Activated CD8-positive, alpha-beta memory T cell treated with anti-CD3 and anti-CD28 coated beads for 48 hours (primary cell): ENCODE results near the gene TMEM200B.
"Not testable (repeated sequence)": the region's sequence is repeated elsewhere in the genome, so short reads cannot be mapped to it uniquely, and the experiment has no call there.

Experiments
- DNase-seq, 3 experiments: peaks; one replicate each; pipeline ENCODE4 v3.0.0-alpha.2; 2020; ENCODE audit warnings: low read depth in 2 of 3, low spot score in 2 of 3

TMEM200B gene

DNA sequence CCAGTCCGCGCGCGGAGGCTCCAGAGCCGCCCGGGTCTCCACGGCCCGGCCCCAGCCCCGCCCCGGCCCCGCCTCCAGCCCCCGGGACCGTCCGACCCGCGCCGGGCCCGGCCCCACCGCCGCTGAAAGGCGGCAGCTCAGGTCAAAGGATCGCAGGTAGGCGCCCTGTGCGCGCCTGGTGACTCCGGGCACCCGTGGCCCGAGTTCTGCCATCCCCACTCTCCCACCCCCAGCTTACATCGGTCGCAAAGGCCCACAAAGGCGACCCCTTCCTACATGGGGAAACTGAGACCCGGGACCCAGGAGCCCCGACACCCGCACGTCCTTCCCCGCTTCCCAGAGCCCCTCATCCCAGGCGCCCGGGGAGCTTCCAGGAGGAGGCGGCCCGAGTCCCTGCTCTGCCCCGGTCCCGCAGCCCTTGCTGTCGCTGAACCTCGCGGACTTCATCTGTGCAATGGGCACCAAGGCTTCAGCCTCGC lies at the start of gene TMEM200B:
TSS of gene TMEM200B (minus strand) at position 17 of the 479 bp plus-strand sequence. CDS start 2,075 bp downstream, outside the sequence.
- DNase-seq: no peak

DNA sequence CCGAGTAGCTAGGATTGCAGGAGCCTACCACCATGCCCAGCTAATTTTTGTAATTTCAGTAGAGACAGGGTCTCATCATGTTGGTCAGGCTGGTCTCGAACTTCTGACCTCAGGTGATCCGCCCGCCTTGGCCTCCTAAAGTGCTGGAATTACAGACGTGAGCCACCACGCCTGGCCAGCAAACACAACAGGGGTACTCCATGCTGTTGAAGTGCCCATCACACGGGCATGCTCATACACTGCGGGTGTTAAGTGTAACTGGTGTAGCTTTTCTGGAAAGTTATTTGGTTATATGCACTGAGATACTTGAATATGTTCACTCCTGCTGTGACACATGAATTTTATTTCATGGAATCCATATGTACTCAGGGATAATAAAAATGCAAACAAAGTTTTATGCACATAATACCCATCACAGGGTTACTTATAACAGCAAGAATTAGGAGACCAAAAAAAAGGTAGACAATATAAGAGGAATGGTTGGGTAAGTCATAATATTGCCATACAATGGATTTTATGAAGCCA lies 48.8 kb upstream of the TMEM200B start:
- no peak for DNase-seq

DNA sequence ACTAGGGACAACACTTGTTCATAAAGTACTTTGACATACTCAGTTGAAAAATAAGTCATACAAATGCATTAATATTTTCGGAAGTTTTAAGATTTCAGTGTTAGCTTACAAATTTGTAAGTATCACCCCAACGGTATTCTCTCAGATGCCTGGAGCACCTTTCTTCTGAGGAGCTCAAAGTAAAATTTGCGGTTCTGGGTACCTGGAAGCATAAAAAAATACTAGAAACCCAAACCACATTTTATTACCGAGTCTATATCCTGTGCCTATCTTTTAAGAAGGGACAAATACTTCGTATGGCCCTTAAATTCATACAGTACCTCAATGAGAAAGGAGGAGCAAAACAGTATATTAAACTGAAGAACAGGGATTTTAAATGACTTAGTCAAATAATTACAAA lies 47.8 kb upstream of the TMEM200B start:
- no peak for DNase-seq

DNA sequence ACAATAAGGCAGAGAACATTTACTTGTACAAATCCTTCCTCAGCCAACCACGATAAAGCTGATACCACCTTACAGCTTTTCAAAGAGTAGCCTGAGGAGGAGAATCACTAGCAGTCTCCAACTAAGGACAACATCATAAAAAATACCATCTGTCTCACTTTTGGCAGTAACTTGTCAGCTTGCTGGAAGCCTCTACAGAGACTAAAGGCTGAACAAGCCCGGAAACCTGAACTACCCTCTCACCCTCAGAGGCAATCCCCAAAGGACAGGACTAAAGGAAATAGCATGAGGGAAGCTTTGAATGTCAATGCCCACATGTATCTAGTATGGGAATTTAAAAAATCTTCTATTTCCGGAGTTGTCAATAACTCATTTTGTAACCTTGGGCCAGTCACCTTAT lies 47.4 kb upstream of the TMEM200B start:
- DNase-seq: no peak

DNA sequence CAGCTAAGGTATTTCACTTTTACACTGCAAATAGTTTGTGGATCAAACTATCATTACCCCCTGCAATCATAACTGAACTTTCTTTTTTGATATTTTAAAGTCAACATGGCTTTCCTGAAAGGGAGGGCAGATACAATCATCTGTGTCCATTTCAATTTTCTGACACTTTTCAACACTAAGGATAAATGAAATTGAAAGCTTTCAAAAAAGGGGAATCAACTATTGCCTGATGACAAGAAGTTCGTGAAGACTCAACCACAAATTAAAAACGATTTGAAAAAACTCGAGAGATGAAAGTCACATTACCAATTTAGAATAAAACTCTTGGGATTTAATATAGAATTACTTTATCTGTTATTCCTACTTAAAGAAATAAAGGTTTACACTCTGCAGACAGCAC lies 46.3 kb upstream of the TMEM200B start:
- no peak for DNase-seq

DNA sequence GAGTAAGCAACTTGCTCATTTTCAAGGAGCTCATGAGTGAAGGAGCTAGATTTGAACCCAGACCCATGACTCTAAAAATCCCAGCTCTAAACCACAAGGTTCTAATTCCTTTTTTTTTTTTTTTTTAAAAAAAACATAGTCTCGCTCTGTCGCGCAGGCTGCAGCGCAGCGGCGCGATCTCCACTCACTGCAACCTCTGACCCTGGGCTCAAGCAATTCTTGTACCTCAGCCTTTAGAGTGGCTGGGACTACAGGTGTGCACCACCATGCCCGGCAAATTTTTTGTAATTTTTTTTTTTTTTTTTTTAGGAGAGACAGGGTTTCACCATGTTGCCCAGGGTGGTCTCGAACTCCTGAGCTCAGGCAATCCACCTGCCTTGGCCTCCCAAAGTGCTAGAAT lies 44.2 kb upstream of the TMEM200B start:
- no peak for DNase-seq

DNA sequence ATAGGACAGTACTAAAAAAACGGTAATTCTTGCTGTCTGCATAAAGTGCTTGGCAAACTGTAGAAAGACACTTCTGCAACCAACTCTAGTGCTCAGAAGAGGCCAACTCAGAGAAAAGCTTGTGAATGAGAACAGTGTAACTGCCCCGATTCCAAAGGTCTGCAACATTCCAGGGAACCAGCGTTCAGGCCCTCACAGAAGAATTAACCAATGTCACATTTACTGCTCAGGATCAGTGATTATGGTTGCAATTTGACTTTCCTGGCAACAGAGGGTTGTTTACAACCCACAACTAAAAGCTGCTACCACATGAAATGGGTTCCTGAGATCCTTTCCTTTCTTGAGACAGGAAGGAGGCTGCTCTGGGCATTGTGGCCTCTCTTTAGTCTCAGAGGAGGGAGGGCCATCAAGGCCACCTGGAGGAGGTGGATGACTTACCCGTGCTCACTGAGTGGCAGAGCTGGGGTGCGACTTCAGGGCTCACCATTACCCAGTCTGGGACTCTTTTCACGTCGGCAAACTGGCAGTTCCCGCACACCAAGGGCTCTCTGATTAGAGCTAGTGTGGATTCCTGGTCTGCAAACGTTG lies 42.7 kb upstream of the TMEM200B start:
- no peak for DNase-seq

DNA sequence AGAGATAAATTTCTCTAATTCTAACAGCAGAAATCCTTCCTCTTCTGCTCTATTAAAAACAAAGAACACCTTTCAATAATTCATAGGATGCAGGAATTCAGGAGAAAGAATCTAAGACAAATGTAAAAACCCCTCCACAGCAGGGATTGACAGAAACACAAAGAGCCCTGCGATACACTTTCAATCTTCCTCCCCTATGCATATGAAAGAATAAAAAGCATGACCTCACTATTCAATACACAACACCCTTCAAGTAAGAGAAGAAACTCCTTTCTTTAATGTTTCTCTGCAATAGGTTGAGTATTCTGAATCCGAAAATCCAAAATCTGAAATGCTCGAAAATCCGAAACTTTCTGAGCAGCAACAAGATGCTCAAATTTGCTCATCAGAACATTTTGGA lies 40.9 kb upstream of the TMEM200B start:
- DNase-seq: no peak

DNA sequence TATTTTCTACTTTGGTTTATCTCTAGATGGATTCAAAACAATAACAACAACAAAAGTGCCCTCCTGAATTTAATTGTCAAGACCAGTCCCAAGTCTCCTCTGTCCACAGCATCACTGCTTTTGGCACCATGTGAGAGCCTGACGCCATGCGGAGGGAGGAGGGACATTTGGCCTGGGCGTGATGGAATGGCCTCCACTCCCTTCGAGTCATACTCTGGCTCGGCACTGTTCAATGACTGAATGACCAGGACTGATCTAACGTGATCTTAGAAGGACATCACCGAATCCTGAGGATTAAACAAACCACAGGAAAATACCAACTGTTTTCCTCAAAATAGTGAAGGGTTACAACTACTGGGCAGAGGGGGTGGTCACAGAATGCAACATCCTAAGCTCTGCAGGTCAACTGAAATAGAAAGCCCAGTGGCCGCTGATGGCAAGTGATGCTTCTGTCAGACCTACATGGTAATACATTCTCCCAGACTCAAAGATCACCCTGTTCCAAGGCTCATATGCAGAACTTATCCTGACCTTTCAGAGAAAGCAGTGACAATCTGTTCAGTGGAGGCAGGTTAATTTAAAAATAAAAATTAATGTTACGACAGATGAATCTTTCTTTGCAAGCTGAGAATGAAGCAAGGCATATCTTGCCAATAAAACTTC lies 38.9 kb upstream of the TMEM200B start:
- DNase-seq: no peak

DNA sequence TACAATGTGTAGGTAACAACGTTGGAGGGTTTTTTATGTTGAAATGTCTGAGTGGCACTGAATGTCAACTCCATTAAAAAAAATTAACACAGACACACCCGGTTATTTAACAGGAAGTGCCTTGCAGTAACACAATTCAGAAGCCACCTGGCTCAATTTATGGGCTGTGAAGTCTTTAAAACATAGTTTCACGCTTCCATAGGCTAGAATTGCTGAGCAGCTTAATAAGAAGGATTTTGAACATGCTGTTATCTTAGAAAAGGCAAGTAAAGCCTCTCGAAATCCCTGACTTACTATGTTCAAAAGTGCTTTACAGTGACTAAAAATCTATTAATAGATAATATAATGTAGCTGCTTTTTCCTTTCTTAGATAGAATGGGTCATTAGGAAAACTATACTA lies 38.3 kb upstream of the TMEM200B start:
- DNase-seq: no peak

DNA sequence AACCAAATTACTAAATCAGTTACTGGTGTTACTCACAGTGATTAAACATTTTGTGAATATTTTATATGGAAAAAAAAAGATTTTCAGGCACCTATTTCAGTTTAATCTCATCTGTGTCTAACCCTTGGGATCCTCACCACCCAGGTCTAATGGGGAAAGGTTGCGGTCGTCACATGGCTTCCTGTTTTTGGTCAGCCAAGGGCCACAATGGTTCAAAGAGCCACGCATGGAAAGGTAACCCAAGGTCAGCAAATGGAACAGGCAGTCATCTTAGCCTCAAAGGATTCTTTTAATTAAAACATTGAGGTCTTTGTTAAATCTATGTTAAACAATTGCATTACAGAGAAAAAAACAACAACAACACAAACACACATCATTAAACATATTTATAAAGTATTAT lies 36.1 kb upstream of the TMEM200B start:
- no peak for DNase-seq

DNA sequence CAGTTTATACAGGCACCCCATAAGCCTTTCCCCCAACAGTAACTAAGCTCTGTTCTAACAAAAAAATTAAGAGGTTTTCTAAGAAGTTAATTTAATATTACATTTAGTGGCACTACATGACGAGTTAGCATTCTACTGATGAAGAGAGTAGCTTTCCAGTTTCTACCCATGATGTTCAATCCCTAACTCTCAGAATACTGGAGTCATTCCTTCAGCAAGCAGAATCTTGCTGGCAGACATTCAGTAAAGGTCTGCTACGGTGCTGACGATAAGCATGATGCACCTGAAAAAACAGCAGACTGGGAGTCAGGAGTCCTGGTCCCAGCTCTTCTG lies 33.5 kb upstream of the TMEM200B start:
- no peak for DNase-seq

DNA sequence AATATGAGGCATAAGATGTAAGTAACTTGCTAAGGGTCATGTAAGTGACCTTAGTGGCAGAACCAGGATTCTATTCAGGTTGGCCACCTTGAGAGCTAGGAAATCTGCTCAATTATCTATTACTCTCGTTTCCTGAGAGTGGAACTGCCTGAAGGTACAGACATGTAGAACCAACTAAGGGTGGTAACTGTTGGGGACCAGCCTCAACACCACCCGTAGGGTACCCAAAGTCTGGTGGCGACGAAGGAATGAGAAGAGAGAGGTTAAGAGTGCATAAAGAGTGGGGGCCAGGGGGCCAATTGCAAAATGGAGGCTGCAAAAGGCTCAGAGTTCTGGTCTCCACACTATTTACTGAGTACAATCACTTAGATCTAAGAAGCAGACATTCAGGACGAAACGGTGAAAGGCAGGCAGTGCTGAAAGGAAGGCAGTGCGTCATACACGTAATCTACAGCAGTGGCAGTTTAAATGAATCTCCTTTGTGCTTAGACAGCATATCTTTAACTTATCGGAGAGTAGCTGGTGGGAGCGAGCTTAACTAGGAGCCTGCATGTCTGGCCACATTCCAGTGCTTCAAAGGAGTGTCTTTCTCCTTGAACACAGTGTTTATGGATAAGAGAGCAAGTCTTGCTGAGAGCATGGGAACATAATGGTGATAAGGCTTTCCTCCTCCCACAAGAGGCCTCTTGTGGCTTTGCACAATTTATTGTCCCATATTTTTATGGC lies 33.0 kb upstream of the TMEM200B start:
- no peak for DNase-seq

DNA sequence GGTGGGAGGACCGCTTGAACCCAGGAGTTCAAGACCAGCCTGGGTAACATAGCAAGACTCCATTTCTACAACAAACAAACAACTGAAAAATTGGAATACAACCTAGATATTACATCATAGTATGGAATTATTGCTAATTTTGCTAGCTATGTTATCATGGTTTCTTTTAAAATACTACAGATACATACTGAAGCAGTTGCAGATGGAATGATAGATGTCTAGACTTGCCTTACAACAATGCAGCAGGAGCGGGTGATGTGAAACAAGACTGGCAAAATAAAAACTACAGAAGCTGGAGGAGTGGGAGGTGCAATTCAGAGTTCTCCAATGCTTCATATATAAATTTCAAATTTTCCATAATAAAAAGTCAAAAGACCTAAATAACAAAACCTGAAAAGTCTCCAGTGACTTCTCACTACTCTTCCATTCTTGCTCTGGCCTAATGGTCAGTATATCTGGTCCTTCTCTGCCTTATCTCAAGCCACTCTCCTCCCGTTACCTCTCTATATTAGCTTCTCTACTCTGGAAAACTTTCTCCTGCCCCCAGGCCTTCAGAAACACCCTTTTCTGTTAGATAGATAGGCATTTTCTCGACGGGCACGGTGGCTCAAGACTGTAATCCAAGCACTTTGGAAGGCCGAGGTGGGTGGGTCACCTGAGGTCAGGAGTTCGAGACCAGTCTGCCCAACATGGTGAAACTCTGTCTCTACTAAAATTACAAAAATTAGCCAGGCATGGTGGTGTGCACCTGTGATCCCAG lies 28.5 kb upstream of the TMEM200B start:
- no peak for DNase-seq

DNA sequence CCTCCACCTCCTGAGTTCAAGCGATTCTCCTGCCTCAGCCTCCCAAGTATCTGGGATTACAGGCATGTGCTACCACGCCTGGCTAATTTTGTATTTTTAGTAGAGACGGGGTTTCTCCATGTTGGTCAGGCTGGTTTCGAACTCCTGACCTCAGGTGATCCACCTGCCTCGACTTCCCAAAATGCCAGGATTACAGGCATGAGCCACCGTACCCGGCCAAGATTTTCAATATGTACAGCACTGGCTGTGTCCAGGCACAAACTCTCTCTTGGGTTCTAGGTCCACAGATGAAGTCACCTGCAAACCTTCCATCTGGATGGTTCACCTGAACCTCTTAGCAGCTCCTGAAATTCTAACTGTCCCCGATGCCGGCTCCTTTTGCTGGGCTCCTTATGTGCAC lies 26.6 kb upstream of the TMEM200B start:
- DNase-seq: not testable (repeated sequence)

DNA sequence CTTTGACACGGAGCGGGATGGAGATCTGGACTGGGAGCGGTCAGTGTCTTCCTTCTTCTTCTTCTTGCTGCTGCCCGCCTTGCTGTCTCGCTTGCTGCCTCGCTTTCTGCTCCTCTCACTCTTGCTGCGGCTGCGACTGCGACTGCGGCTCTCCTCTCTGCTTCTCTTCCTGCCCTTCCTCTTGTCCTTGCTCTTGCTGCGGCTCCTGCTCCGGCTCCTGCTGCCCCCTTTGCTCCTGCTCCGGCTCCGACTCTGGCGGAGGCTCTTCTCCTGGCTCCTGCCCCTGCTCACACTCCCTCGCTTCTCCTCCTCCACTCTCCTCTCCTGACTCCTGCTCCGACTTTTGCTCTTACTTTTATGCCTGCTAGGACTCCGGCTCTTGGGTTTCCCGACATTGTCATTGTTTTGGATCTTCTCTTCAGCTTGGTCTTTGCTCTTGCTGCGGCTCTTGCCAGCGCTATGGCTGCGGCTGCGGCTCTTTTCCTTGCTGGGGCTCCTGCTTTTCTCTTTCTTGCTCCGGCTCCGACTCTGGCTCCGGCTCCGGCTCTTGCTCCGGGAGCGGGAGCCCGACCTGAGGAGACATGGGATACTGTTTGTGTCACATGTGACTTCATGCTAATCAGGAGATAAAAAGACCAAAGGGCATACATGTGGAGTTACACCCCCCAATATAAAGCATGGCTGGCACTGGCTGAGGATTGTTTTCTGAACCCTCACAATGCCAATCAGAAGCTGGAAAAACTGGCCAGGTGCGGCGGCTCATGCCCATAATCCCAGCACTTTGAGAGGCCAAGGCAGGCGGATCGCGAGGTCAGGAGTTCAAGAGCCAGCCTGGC lies 25.2 kb upstream of the TMEM200B start:
- no peak for DNase-seq

DNA sequence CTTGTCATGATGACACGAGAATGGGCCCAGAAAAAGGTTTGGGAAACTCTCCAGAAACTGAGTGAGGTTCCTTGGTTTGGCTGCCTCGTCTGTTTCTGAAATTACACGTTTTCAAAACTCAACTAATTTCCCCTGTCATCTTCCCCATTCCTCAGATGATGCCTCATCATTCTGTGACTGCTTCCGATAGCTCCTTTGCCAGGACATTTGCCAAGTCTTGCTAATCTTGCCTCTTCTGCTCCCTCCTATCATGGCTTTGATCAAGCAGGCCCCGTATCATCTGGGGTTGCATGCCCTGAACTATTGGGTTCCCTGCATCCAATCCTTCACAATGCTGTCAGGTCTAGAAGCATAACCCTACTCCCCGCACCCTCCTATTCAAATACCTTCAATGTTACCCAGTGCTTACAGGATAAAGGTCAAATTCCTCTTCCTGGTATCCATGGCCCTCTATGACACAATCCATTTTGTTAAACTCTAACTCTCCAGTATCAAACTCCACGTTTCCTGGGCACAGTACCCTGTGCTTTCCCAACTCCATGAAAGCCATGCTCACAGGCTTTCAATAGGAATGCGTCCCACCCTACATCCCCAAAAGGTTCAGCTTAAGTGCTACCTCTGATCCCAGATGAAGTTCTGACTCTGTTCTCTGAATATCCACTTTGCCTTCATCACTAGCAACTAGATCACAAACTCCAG lies 22.2 kb upstream of the TMEM200B start:
- no peak for DNase-seq

DNA sequence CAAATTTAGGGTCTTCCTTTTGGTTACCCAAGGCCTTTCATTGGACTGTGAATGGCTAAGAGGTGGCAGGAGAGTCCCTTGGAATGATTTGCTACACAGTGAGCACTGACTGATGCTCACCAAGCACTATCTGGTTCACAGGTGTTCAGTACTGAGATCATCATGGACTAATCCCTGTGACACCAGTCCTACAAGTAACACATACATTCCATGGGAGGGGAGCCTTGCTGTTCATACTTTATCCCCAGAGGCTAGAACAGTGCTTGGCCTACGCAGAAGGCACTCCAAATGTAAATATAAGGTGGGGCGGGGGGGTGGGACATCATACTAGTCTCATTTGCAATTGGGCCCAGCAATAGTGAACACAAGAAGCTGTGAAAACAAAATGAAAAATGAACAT lies 20.5 kb upstream of the TMEM200B start:
- no peak for DNase-seq

DNA sequence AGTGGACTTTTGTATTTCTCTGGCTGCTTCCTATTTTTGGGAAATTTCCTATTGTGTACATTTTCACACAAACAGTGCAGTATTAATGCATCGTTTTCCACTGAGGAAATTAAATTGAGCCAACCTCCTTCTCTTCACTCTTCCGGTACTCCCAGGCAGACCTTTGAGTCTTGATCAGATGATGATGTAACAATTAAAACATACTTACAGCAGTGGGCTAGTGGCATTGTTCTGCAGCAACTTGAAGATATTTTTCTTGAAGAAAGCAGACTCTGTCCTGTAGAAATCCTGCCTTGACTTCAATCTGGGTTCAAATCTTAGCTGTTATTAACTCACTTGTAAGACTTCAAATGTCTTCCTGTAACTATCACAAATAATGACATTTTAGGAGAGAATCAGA lies 19.0 kb upstream of the TMEM200B start:
- DNase-seq: no peak

DNA sequence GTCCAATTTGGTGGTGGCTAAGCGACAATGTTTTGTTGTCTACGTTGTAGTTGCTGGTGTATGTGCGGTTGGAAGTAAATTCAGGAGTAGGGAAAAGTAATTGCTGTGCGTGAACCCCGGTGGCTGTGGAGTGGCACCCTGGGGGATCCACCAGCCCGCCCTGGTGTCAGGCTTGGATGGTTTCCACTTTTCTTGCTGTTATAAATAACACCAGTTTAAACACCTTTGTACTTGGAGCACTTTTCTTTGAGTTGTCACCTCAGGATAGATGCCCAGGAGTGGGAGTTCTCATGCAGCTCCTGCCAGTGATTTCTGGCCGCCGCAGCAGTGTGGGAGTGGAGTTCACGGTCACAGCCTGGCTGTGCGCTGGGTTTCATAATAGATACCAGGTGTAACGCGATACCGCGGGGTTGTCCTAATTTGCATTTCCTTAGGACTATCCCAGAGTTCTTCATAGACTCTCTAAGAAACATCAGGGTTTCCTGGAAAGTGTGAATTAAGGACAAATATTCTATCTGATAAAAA lies 12.8 kb upstream of the TMEM200B start:
- no peak for DNase-seq
